Activated naive CD4-positive, alpha-beta T cell treated with anti-CD3 and anti-CD28 coated beads, Interleukin-2, amount 10 ng/mL, durations not matched to agents 5 hours and 36 hours (primary cell): Measurements from ENCODE around the gene MID1. TPM values are rescaled to one million over a fixed set of nuclear protein-coding genes. Genes with fewer than 3 reads are reported as not detected.

ENCODE experiments used
- total RNA-seq, 2 experiments: library from RNA; stranded (reverse); gene quantifications; one replicate each; pipeline ENCODE4 v1.2.3, GENCODE V29; 2021

Gene MID1, protein sequence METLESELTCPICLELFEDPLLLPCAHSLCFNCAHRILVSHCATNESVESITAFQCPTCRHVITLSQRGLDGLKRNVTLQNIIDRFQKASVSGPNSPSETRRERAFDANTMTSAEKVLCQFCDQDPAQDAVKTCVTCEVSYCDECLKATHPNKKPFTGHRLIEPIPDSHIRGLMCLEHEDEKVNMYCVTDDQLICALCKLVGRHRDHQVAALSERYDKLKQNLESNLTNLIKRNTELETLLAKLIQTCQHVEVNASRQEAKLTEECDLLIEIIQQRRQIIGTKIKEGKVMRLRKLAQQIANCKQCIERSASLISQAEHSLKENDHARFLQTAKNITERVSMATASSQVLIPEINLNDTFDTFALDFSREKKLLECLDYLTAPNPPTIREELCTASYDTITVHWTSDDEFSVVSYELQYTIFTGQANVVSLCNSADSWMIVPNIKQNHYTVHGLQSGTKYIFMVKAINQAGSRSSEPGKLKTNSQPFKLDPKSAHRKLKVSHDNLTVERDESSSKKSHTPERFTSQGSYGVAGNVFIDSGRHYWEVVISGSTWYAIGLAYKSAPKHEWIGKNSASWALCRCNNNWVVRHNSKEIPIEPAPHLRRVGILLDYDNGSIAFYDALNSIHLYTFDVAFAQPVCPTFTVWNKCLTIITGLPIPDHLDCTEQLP
- total RNA-seq: not detected

GRCh38 chrX:10620121-10620699 lies at the start of gene MID1:
Gene MID1 (minus strand): TSS chrX:10620585. CDS start chrX:10567547, 53,038 bp downstream.

